Colonic mucosa (tissue), 4 donors: Measurements from ENCODE around the gene PHC1. TPM values are rescaled to one million over a fixed set of nuclear protein-coding genes. Genes with fewer than 3 reads are reported as not detected.
"Not testable (repeated sequence)": the region's sequence is repeated elsewhere in the genome, so short reads cannot be mapped to it uniquely, and the experiment has no call there.

Source experiments
- DNase-seq: peaks from one replicate; pipeline ENCODE4 v3.0.0-alpha.2; 2020
- H3K27ac ChIP-seq: fragments of 200-600 bp; one replicate; pipeline ENCODE4 v1.8.0; 2021
- H3K27me3 ChIP-seq: fragments of 200-600 bp; one replicate; pipeline ENCODE4 v1.8.0; 2021
- H3K36me3 ChIP-seq: fragments of 200-600 bp; one replicate; pipeline ENCODE4 v1.8.0; 2021
- H3K4me1 ChIP-seq: fragments of 200-600 bp; one replicate; pipeline ENCODE4 v1.8.0; 2021; ENCODE audit warnings: mild to moderate bottlenecking
- H3K4me3 ChIP-seq: fragments of 200-600 bp; one replicate; pipeline ENCODE4 v1.8.0; 2021
- H3K9ac ChIP-seq, 2 donors: one replicate each; pipeline ENCODE4 v1.7.0; 2013; ENCODE audit warnings: control low read depth in 2 of 2, low read depth in 2 of 2, low read length in 2 of 2
- H3K9me3 ChIP-seq: fragments of 200-600 bp; one replicate; pipeline ENCODE4 v1.8.0; 2021
- intact Hi-C: fragments of 100-400 bp; cut with DNase I; formaldehyde crosslinking; loops from one replicate; pipeline ENCODE4 v1.14.1; 2022
- total RNA-seq, 2 donors: library from RNA; stranded (reverse); fragmentation: NEBNext Ultra II Directional in 1 of 2; extraction: Animal tissue kit (Norgen Biotek cat#: 25700) in 1 of 2; gene quantifications; one replicate each; pipeline ENCODE4 v1.2.1, GENCODE V29; 2021
- TF ChIP-seq, protein P1 (sequence below): fragments of 200-600 bp; IDR thresholded peaks from one replicate; pipeline ENCODE4 v1.8.0; 2022; ENCODE audit warnings: antibody characterized with exemption, mild to moderate bottlenecking
- donor health status: healthy.
- donor health status: DM: no; HTN: no; CAD: no.
- donor health status: DM: no; HTN: no; CAD: no.

PHC1 gene
- total RNA-seq, 2 donors from 2014 or later, result 7.2 to 12.8 TPM

GRCh38 chr12:8891976-8892375 lies 22.3 kb upstream of the PHC1 start:
- H3K36me3 ChIP-seq, result no peaks in the 10 kb centered on the region
- no peak overlapping the region for H3K27ac ChIP-seq
- H3K27me3 ChIP-seq, result no peaks in the 10 kb centered on the region
- no peaks in the 10 kb centered on the region for H3K4me1 ChIP-seq
- intact Hi-C loops, result loop anchor here (5.0 kb wide), 1 partner anchor 210 kb away; no protein-coding TSS in a partner anchor
- TF ChIP-seq, protein P1, sequence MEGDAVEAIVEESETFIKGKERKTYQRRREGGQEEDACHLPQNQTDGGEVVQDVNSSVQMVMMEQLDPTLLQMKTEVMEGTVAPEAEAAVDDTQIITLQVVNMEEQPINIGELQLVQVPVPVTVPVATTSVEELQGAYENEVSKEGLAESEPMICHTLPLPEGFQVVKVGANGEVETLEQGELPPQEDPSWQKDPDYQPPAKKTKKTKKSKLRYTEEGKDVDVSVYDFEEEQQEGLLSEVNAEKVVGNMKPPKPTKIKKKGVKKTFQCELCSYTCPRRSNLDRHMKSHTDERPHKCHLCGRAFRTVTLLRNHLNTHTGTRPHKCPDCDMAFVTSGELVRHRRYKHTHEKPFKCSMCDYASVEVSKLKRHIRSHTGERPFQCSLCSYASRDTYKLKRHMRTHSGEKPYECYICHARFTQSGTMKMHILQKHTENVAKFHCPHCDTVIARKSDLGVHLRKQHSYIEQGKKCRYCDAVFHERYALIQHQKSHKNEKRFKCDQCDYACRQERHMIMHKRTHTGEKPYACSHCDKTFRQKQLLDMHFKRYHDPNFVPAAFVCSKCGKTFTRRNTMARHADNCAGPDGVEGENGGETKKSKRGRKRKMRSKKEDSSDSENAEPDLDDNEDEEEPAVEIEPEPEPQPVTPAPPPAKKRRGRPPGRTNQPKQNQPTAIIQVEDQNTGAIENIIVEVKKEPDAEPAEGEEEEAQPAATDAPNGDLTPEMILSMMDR, result no peak
- no peaks in the 10 kb centered on the region for H3K9me3 ChIP-seq
- H3K9ac ChIP-seq, result no peak overlapping the region
- no peak for DNase-seq
- no peak overlapping the region for H3K4me3 ChIP-seq

DNA sequence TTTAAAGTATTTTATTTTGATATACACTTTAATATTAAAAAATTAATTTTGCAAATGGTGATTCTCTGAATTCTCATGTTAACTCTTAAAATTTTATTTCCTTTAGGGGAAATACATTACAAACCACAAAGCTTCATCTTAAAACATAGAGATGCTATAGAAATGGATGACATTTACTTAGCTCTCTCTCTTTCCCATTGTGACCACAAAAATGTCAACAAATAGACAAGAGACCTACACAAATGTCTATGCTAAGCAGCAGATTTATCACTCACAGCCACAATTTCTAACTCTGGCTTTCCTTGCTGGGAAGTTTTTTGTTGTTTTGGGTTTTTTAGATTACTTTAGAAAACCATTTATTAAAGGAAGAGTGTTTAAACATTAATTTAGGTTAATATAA lies 19.9 kb upstream of the PHC1 start:
- intact Hi-C loops, result loop anchor here (5.0 kb wide), 1 partner anchor 212 kb away; no protein-coding TSS in a partner anchor
- H3K9me3 ChIP-seq, result no peaks in the 10 kb centered on the region
- H3K27ac ChIP-seq, result no peak overlapping the region
- no peak for DNase-seq
- H3K4me3 ChIP-seq, result no peak overlapping the region
- H3K9ac ChIP-seq, result no peak overlapping the region
- TF ChIP-seq, protein P1, result no peak
- no peaks in the 10 kb centered on the region for H3K4me1 ChIP-seq
- H3K27me3 ChIP-seq, result no peaks in the 10 kb centered on the region
- no peaks in the 10 kb centered on the region for H3K36me3 ChIP-seq

- no peak overlapping the region for H3K4me3 ChIP-seq
- H3K9me3 ChIP-seq, result no peaks in the 10 kb centered on the region
- H3K27ac ChIP-seq, result no peak overlapping the region
- H3K9ac ChIP-seq, result no peak overlapping the region
- no peaks in the 10 kb centered on the region for H3K27me3 ChIP-seq
- H3K36me3 ChIP-seq, result no peaks in the 10 kb centered on the region
- intact Hi-C loops, result loop anchor here (5.0 kb wide), 1 partner anchor 213 kb away; no protein-coding TSS in a partner anchor
- TF ChIP-seq, protein P1, result no peak
- H3K4me1 ChIP-seq, result no peaks in the 10 kb centered on the region
- DNase-seq, result no peak
Measured at GRCh38 chr12:8894986-8895385, 19.3 kb upstream of the PHC1 start.

DNA sequence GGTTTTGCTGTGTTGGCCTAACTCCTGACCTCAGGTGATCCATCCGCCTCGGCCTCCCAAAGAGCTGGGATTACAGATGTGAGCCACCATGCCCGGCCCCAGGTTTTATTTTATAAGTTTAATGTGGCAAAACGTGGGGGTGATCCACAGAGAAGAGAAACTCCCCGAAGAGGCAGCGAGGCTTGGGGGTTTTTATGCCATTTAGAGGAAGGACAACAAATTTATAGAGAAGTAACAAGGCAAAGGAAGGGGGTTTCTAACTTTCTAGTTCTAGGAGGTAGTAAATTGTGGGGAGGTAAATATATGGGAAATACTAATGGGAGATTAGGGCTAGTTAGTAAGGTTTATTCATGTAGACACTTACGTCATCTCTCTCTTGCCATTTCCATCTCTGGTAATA lies 17.2 kb upstream of the PHC1 start:
- TF ChIP-seq, protein P1, result no peak
- no peak for DNase-seq
- H3K4me1 ChIP-seq, result no peaks in the 10 kb centered on the region
- intact Hi-C loops, result no loop called here
- H3K9ac ChIP-seq, result no peak overlapping the region
- no peak overlapping the region for H3K4me3 ChIP-seq
- no peak overlapping the region for H3K27ac ChIP-seq
- H3K36me3 ChIP-seq, result no peaks in the 10 kb centered on the region
- H3K9me3 ChIP-seq, result no peaks in the 10 kb centered on the region
- no peaks in the 10 kb centered on the region for H3K27me3 ChIP-seq

DNA sequence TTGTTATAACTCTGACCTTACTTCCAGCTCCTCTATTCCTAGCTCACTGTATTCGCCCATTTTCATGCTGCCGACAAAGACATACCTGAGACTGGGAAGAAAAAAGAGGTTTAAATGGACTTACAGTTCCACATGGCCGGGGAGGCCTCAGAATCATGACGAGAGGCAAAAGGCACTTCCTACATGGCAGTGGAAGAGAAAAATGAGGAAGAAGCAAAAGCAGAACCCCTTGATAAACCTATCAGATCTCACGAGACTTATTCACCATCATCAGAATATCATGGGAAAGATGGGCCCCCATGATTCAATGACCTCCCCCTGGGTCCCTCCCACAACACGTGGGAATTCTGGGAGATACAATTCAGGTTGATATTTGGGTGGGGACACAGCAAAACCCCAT lies 14.5 kb upstream of the PHC1 start:
- no peaks in the 10 kb centered on the region for H3K27me3 ChIP-seq
- H3K4me3 ChIP-seq, result no peak overlapping the region
- no peaks in the 10 kb centered on the region for H3K4me1 ChIP-seq
- H3K9ac ChIP-seq, result no peak overlapping the region
- DNase-seq, result no peak
- H3K27ac ChIP-seq, result no peak overlapping the region
- H3K36me3 ChIP-seq, result no peaks in the 10 kb centered on the region
- intact Hi-C loops, result no loop called here
- TF ChIP-seq, protein P1, result no peak
- H3K9me3 ChIP-seq, result no peaks in the 10 kb centered on the region

GRCh38 chr12:8902703-8903102 lies 11.6 kb upstream of the PHC1 start:
- intact Hi-C loops, H3K27me3 ChIP-seq, H3K4me3 ChIP-seq, H3K27ac ChIP-seq, H3K36me3 ChIP-seq, H3K9ac ChIP-seq, H3K4me1 ChIP-seq, H3K9me3 ChIP-seq: not testable (repeated sequence)
- peak; percentile 18 for DNase-seq
